Smooth muscle cell (in vitro differentiated cells): ENCODE data around the gene ATAD1. TPM values are rescaled to one million over a fixed set of nuclear protein-coding genes. Genes with fewer than 3 reads are reported as not detected.

Source experiments
- DNase-seq: peaks from one replicate; lab custom pipeline; 2025; ENCODE audit not compliant: unreplicated experiment; lab: John Stamatoyannopoulos, UW
- H2AFZ ChIP-seq: fragments of 200-600 bp; sonication (generic); 2 replicates; pipeline ENCODE4 v1.6.0; 2016; ENCODE audit warnings: antibody characterized with exemption, low read depth, mild to moderate bottlenecking
- H3F3A ChIP-seq: fragments of 200-600 bp; sonication (generic); 2 replicates; pipeline ENCODE4 v1.6.0; 2017; ENCODE audit warnings: antibody characterized with exemption, low read depth
- H3K27ac ChIP-seq: fragments of 200-600 bp; sonication (generic); 2 replicates; pipeline ENCODE4 v1.5.1; 2016; ENCODE audit warnings: low read depth, mild to moderate bottlenecking
- H3K27me3 ChIP-seq: fragments of 200-600 bp; sonication (generic); 2 replicates; pipeline ENCODE4 v1.6.1; 2016; ENCODE audit warnings: low read depth, mild to moderate bottlenecking
- H3K36me3 ChIP-seq: fragments of 200-600 bp; sonication (generic); 2 replicates; pipeline ENCODE4 v1.5.1; 2016; ENCODE audit warnings: low read depth
- H3K4me1 ChIP-seq: fragments of 200-600 bp; sonication (generic); 2 replicates; pipeline ENCODE4 v1.5.1; 2016; ENCODE audit warnings: low read depth
- H3K4me2 ChIP-seq: fragments of 200-600 bp; sonication (generic); 2 replicates; pipeline ENCODE4 v1.6.0; 2016; ENCODE audit warnings: mild to moderate bottlenecking
- H3K4me3 ChIP-seq: fragments of 200-600 bp; sonication (generic); 2 replicates; pipeline ENCODE4 v1.5.1; 2016; ENCODE audit warnings: mild to moderate bottlenecking
- H3K79me2 ChIP-seq: fragments of 200-600 bp; sonication (generic); 2 replicates; pipeline ENCODE4 v1.6.0; 2016; ENCODE audit warnings: low read depth, mild to moderate bottlenecking
- H3K9ac ChIP-seq: fragments of 200-600 bp; sonication (generic); 2 replicates; pipeline ENCODE4 v1.6.0; 2016; ENCODE audit warnings: low read depth
- H3K9me3 ChIP-seq: fragments of 200-600 bp; sonication (generic); replicated peaks from 2 replicates; pipeline ENCODE4 v1.5.1; 2016; ENCODE audit warnings: low read depth
- H4K20me1 ChIP-seq: fragments of 200-600 bp; sonication (generic); 2 replicates; pipeline ENCODE4 v1.6.0; 2016; ENCODE audit warnings: low read depth
- CTCF ChIP-seq: fragments of 200-600 bp; sonication (generic); IDR thresholded peaks from 2 replicates; pipeline ENCODE4 v1.5.1; 2017; ENCODE audit warnings: borderline replicate concordance, mild to moderate bottlenecking, antibody characterized with exemption; ENCODE audit not compliant: insufficient read depth, poor library complexity, severe bottlenecking
- WGBS: methylation state at CpG from one replicate; pipeline ENCODE4 v1.1.7; 2016; ENCODE audit warnings: low lambda C conversion rate; 5-methylcytosine and 5-hydroxymethylcytosine counted together
- polyA plus RNA-seq: library from polyadenylated mRNA; unstranded; fragments of >200 nt; fragmentation: Nextera tagmentation; extraction: Ambion mirVana; gene quantifications from 2 replicates; pipeline ENCODE4 v1.2.1, GENCODE V29; 2016
- total RNA-seq: library from RNA; depleted of rRNA; stranded (reverse); fragments of >200 nt; gene quantifications from 2 replicates; pipeline ENCODE4 v1.2.3, GENCODE V29; 2014

The ATAD1 gene
- total and polyA plus RNA-seq, 2 experiments from 2014 or later = 38.1 to 71.8 TPM

- no peak overlapping the region for H3K9ac ChIP-seq
- no peak overlapping the region for H2AFZ ChIP-seq
- H3K9me3 ChIP-seq = no peaks in the 10 kb centered on the region
- H3K27ac ChIP-seq = no peak overlapping the region
- WGBS = 84% methylated on average over 5 of the region's 5 CpGs
- DNase-seq = no peak
- H3F3A ChIP-seq = no peaks in the 10 kb centered on the region
- no peak overlapping the region for H3K4me3 ChIP-seq
- H3K4me1 ChIP-seq = peaks cover 8% of the 10 kb centered on the region
- H3K36me3 ChIP-seq = no peaks in the 10 kb centered on the region
- H4K20me1 ChIP-seq = no peaks in the 10 kb centered on the region
- H3K27me3 ChIP-seq = no peaks in the 10 kb centered on the region
- TF ChIP-seq CTCF = no peak
- H3K4me2 ChIP-seq = no peak overlapping the region
- H3K79me2 ChIP-seq = no peaks in the 10 kb centered on the region
Observed at GRCh38 chr10:87733081-87733480, 84.9 kb downstream of the ATAD1 start.

DNA sequence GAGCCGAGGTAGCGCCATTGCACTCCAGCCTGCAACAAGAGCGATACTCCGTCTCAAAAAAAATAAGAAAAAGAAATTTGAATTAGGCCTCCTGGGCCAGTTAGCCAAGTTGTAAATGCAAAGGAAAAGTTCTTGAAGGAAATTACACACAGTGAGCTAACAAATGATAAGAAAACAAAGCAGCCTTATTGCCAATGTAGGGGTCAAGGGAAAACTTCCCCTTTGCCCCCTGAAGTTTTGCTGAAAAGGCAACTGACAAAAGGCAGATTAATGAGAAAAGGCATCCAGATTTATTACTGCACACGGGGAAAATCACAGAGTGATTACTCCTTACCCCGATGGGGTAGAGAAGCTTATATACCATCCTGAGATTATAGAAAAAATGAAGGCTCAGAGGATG lies 88.1 kb downstream of the ATAD1 start:
- 85% methylated on average over 6 of the region's 6 CpGs for WGBS
- Histone ChIP-seq H3K4me1 (peaks cover 8% of the 10 kb centered on the region), H3K27ac (no peak overlapping the region), H3K4me2 (no peak overlapping the region), H3K9ac (no peak overlapping the region), H3K4me3 (no peak overlapping the region), H3K79me2 (no peaks in the 10 kb centered on the region), H3K36me3 (no peaks in the 10 kb centered on the region), H2AFZ (no peak overlapping the region), H3F3A (no peaks in the 10 kb centered on the region), H3K27me3 (no peaks in the 10 kb centered on the region), H3K9me3 (no peaks in the 10 kb centered on the region), H4K20me1 (no peaks in the 10 kb centered on the region)
- no peak for DNase-seq
- no peak for TF ChIP-seq CTCF

GRCh38 chr10:87724789-87725188 lies 93.2 kb downstream of the ATAD1 start:
- Histone ChIP-seq H4K20me1 (peaks cover 10% of the 10 kb centered on the region), H3F3A (no peaks in the 10 kb centered on the region), H3K4me2 (no peak overlapping the region), H3K27ac (no peak overlapping the region), H3K27me3 (no peaks in the 10 kb centered on the region), H3K36me3 (peaks cover 9% of the 10 kb centered on the region), H2AFZ (no peak overlapping the region), H3K9ac (no peak overlapping the region), H3K4me1 (no peaks in the 10 kb centered on the region), H3K9me3 (no peaks in the 10 kb centered on the region), H3K4me3 (no peak overlapping the region), H3K79me2 (no peaks in the 10 kb centered on the region)
- TF ChIP-seq CTCF = no peak
- no peak for DNase-seq
- WGBS = 92% methylated on average over 5 of the region's 5 CpGs

DNA sequence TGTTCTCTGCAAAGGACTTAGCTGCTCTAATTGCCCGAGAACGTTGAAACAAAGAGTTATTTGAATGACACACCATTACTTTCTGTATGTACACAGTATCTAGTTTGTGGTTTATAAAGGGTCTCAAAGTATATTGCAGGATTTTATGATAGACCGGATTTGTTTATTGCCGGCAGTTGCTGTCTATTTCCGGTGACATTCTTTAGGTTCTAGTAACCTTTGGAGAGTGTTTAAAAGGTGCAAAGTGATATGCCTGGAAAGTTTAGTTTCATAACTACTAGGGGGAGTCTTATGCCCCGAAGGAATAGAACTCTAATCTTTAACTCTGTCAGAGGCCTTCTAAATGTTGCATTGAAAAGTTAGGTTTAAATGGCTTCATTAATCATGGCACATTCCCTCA lies 94.5 kb downstream of the ATAD1 start:
- 69% methylated on average over 6 of the region's 6 CpGs for WGBS
- Histone ChIP-seq H3K79me2 (no peaks in the 10 kb centered on the region), H3K9ac (no peak overlapping the region), H3K4me3 (no peak overlapping the region), H3F3A (no peaks in the 10 kb centered on the region), H4K20me1 (peaks cover 10% of the 10 kb centered on the region), H3K4me2 (no peak overlapping the region), H3K36me3 (peaks cover 9% of the 10 kb centered on the region), H3K4me1 (no peaks in the 10 kb centered on the region), H3K27ac (no peak overlapping the region), H3K9me3 (no peaks in the 10 kb centered on the region), H3K27me3 (no peaks in the 10 kb centered on the region), H2AFZ (no peak overlapping the region)
- no peak for TF ChIP-seq CTCF
- DNase-seq = no peak
